ENCODE results near the gene TRAPPC4.
"Not testable (repeated sequence)": the region's sequence is repeated elsewhere in the genome, so short reads cannot be mapped to it uniquely, and the experiment has no call there.

- TF ChIP-seq CTCF, EP300, POLR2A (IDR thresholded peaks at IDR 0.05): not testable (repeated sequence)
These were observed 49.1 kb upstream of the TRAPPC4 start for GRCh38 chr11:118969508-118969907.

All from sigmoid colon (tissue), 4 donors.